HFF-Myc (cell line): ENCODE results near the gene NDC1.
"Not testable (repeated sequence)": the region's sequence is repeated elsewhere in the genome, so short reads cannot be mapped to it uniquely, and the experiment has no call there.

Experiments used
- DNase-seq: peaks from one replicate; pipeline ENCODE4 v3.0.0-alpha.2; 2011; ENCODE audit warnings: low read depth; ENCODE audit errors: extremely low read depth
- H3K4me3 ChIP-seq: replicated peaks from 2 replicates; pipeline ENCODE4 v1.5.1; 2011; ENCODE audit warnings: low read depth, mild to moderate bottlenecking, control low read depth, low read length
- TF ChIP-seq, protein P1 (sequence below): IDR thresholded peaks from 2 replicates; pipeline ENCODE4 v1.5.1; 2012; ENCODE audit warnings: mild to moderate bottlenecking, low read depth, low read length, control low read depth; ENCODE audit errors: missing control alignments

Gene NDC1

DNA sequence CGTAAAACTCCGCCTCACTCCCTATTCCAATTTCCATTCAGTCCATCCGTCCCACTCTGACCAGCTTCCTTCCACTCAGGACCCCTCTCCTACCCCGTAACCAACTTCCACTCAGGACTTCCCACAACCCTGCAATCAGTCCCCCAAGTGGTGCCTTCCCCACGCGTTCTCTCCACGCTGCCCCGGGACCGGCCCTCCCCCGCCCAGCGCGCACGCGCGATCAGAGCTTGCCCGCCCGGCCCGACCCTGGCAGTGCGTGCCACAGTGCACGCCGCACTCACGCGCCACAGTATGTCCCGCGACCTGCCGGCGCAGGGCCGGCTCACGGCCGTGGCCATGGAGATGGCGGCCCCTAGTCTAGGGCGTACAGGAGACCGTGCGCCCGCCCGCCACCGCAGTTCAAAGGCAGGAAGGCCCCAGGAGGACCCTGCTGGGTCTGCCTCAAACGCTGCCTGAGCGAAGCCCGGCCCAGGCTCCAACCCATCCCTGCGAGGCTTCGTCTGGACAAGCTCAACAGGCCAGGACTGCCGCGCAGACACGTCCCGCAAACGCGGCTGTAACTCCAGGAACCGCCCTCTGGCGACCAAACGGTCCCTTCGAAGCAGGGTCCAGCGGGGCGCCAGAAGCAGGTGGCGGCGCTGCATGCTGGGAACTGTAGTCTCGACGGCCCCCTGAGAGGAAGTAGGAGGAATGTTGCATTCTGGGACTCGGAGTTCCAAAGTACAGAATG lies at the start of gene NDC1:
TSS of gene NDC1 (minus strand) at position 373 of the 730 bp plus-strand sequence. CDS start at position 338, 35 bp downstream.
- H3K4me3 ChIP-seq, result peak within 1 kb of the TSS; percentile 97
- DNase-seq, result peak; percentile 88
- TF ChIP-seq, protein P1, sequence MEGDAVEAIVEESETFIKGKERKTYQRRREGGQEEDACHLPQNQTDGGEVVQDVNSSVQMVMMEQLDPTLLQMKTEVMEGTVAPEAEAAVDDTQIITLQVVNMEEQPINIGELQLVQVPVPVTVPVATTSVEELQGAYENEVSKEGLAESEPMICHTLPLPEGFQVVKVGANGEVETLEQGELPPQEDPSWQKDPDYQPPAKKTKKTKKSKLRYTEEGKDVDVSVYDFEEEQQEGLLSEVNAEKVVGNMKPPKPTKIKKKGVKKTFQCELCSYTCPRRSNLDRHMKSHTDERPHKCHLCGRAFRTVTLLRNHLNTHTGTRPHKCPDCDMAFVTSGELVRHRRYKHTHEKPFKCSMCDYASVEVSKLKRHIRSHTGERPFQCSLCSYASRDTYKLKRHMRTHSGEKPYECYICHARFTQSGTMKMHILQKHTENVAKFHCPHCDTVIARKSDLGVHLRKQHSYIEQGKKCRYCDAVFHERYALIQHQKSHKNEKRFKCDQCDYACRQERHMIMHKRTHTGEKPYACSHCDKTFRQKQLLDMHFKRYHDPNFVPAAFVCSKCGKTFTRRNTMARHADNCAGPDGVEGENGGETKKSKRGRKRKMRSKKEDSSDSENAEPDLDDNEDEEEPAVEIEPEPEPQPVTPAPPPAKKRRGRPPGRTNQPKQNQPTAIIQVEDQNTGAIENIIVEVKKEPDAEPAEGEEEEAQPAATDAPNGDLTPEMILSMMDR, result no peak

GRCh38 chr1:53883600-53883999 lies 45.5 kb upstream of the NDC1 start:
- not testable (repeated sequence) for H3K4me3 ChIP-seq, DNase-seq

GRCh38 chr1:53881853-53882252 lies 43.8 kb upstream of the NDC1 start:
- not testable (repeated sequence) for DNase-seq, H3K4me3 ChIP-seq

GRCh38 chr1:53878492-53879105 lies 40.5 kb upstream of the NDC1 start:
- no peak overlapping the region for H3K4me3 ChIP-seq
- TF ChIP-seq, protein P1, result peak; percentile 48
- DNase-seq, result peak; percentile 19

DNA sequence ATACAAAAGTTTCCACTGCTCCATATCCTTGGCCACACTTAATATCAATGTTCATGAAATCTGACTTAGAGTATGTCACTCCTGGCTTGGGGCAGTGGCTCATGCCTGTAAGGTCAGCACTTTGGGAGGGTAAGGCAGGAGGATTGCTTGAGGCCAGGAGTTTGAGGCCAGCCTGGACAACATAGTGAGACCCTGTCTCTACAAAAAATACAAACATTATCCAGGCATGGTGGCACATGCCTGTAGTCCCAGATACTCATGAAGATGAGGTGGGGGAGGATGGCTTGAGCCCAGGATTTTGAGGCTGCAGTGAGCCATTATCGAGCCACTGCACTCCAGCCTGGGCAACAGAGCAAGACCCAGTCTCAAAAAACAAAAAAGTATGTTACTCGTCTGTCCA lies 37.1 kb upstream of the NDC1 start:
- H3K4me3 ChIP-seq, DNase-seq: not testable (repeated sequence)

DNA sequence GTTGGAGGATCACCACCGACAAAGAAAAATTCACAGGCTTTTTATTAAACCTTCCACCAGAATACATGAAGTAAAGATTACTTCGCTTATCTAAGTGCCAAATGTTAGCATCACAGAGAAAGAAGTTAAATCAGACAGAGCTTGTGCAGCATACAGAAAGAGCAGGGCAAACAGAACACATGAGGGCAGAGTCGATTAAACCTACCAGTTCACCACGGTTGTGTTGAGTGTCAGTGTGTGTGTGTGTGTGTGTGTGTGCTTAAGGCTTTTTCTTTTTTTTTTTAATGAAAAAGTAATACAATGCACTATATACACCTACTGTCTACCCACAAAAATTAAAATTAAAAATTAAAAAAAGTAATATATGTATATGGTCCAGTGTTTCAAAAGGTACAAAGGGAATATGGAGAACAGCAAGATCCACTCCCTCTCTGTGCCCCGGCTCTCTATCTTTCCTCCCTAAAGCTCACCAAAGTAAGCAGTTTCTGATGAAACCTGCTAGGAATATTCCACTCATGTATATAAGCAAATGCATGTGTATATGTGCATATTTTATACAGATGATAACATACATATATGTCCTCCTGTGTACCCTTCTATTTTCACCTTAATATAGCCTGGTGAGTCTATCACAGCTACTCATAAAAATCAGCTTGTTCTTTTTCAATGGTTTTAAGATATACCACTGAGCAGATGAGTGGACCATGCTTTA lies 33.8 kb upstream of the NDC1 start:
- no peak for DNase-seq
- TF ChIP-seq, protein P1, result no peak
- no peak overlapping the region for H3K4me3 ChIP-seq

DNA sequence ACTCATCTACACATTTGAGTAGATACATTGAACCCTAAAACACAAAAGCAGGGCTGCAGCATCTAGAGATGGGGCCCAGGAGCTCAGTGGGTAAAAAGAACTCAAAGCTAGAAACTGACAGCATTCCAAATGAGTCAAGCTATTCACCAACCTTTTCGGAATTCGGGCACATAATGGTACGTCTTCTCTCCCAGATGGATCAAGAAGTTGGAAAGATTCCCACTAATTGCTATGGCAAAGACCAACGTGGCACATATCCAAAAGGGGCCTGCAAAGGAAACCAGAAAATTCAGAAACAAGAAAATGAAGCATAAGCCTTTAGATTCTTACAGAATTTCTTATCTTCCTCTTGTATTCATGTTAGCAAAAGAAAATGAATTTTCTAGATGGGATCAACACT lies 33.1 kb upstream of the NDC1 start:
- H3K4me3 ChIP-seq, result no peak overlapping the region
- TF ChIP-seq, protein P1, result no peak
- no peak for DNase-seq

GRCh38 chr1:53869454-53870117 lies 31.5 kb upstream of the NDC1 start:
- TF ChIP-seq, protein P1, result no peak
- DNase-seq, result no peak
- H3K4me3 ChIP-seq, result no peak overlapping the region
